ENCODE results near the gene MCTP2. TPM values are rescaled to one million over a fixed set of nuclear protein-coding genes. Genes with fewer than 3 reads are reported as not detected.

Gene MCTP2
- total RNA-seq, 1 experiment from 2014 or later = 0.18 TPM

DNA sequence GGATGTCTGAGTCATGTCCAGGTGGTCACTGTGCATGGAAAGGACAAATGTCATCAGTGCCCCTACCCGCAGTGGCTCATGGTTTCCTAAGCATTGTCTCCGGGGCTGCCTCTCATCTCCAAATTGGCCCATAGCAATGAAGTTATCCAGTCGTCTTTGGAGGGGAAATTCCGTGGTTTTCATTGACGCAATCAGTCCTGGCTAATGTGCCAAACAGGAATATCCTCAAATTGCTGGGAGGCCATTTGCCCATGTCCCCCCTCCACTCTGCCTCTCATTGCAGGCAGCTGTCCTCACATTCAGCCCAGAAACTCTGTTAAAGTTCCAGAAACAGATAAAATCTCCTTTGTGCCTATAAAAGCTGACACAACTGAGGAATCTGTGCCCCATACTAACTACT lies 81.6 kb downstream of the MCTP2 start:
- no peak overlapping the region for H3K27ac ChIP-seq
- H3K9me3 ChIP-seq (replicated peaks) = no peaks in the 10 kb centered on the region
- H3K4me1 ChIP-seq (replicated peaks) = no peaks in the 10 kb centered on the region
- no peaks in the 10 kb centered on the region for H3K36me3 ChIP-seq
- no peaks in the 10 kb centered on the region for H3K27me3 ChIP-seq (replicated peaks)
- no peak overlapping the region for H3K4me3 ChIP-seq
- DNase-seq (ENCODE audit: low read depth in 1 of 2, low spot score in 2 of 2) = no peak

DNA sequence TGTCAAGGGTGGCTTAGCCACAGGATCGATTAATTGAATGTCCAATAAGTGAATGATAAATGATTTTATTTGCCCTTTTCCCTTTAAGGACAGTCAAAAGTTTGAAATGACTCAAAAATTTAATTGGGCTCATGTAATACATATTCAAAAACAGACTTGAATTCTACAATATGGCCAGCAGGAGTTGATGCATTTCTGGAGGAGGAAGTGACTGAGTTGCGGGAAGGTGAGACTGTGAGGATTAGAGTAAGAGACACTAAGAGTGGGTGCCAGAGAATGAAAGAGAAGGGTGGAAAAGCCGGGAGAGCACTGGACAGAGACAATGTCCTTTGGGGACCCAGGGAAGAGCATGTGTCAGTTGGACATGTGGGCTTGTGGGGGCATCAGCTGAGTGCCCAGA lies 83.3 kb downstream of the MCTP2 start:
- no peaks in the 10 kb centered on the region for H3K27me3 ChIP-seq (replicated peaks)

DNA sequence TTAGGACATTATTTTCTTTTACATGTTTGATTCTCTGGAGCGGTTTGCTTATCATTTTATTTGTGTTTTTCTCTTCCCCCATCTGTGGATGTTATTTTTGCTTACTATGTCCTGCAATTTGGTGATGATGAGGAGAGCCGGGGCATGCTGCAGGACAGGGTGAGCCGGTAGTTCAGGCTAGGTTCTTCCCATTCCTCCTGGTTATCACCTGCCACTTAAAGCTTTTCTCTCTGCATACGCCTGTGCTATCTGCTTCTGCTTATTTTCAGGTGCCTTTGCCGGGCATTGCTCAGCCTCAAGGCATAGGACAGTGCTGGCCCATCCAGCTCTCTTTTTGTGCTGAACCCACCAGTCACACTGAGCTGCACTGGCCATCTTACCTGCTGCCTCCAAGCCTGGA lies 85.8 kb downstream of the MCTP2 start:
- H3K27me3 ChIP-seq (replicated peaks) = no peaks in the 10 kb centered on the region
- no peak overlapping the region for H3K27ac ChIP-seq
- H3K36me3 ChIP-seq = no peaks in the 10 kb centered on the region
- DNase-seq (ENCODE audit: low read depth in 1 of 2, low spot score in 2 of 2) = no peak
- no peaks in the 10 kb centered on the region for H3K4me1 ChIP-seq (replicated peaks)
- no peak overlapping the region for H3K4me3 ChIP-seq
- no peaks in the 10 kb centered on the region for H3K9me3 ChIP-seq (replicated peaks)

More for the DNA sequence above, 83.3 kb downstream of the MCTP2 start:
- Histone ChIP-seq H3K4me1 (replicated peaks) (no peaks in the 10 kb centered on the region), H3K36me3 (no peaks in the 10 kb centered on the region), H3K27ac (no peak overlapping the region), H3K9me3 (replicated peaks) (no peaks in the 10 kb centered on the region), H3K4me3 (no peak overlapping the region)
- DNase-seq (ENCODE audit: low read depth in 1 of 2, low spot score in 2 of 2) = no peak

DNA sequence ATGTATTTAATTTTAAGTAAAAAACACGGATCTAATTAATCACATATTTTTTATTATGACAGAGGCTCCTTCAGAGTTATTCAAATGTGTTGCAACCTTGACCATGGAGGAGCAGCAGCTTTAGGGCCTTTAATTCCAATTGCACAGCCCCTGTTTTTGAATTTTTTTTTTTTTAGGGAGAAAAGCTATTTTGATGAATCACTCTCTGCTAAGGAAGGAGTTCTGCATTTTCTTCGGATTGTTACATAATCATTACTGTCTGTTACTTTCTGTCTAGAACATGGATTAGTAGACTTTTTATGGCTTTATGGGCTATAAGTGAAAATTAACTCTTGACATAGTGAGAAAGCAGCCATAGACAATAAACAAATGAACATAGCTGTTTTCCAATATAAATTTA lies 90.8 kb downstream of the MCTP2 start:
- DNase-seq (ENCODE audit: low read depth in 1 of 2, low spot score in 2 of 2) = no peak
- Histone ChIP-seq H3K36me3 (no peaks in the 10 kb centered on the region), H3K4me1 (replicated peaks) (no peaks in the 10 kb centered on the region), H3K27me3 (replicated peaks) (no peaks in the 10 kb centered on the region), H3K9me3 (replicated peaks) (no peaks in the 10 kb centered on the region), H3K4me3 (no peak overlapping the region), H3K27ac (no peak overlapping the region)

DNA sequence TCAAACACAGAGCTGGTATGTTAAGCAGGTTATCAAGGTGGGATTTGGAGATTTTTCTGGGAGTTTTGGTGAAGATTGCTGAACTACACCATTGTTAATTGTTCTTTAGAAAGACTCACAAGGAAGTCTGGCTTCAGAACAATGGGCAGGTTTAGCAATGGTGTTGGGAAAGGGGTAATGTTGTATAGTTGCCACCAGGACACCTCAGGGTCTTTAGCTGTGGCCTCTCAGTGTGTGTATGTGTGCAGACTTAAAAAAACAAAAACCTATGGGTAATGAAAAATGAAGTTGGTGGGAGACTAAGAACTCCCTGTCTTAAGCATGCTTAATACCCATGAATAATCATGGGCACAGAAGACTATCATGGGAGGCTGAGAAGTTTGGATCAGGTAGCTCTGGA lies 91.7 kb downstream of the MCTP2 start:
- no peak overlapping the region for H3K27ac ChIP-seq
- H3K4me1 ChIP-seq (replicated peaks) = no peaks in the 10 kb centered on the region
- no peaks in the 10 kb centered on the region for H3K36me3 ChIP-seq
- DNase-seq (ENCODE audit: low read depth in 1 of 2, low spot score in 2 of 2) = no peak
- H3K27me3 ChIP-seq (replicated peaks) = no peaks in the 10 kb centered on the region
- H3K9me3 ChIP-seq (replicated peaks) = no peaks in the 10 kb centered on the region
- no peak overlapping the region for H3K4me3 ChIP-seq

DNA sequence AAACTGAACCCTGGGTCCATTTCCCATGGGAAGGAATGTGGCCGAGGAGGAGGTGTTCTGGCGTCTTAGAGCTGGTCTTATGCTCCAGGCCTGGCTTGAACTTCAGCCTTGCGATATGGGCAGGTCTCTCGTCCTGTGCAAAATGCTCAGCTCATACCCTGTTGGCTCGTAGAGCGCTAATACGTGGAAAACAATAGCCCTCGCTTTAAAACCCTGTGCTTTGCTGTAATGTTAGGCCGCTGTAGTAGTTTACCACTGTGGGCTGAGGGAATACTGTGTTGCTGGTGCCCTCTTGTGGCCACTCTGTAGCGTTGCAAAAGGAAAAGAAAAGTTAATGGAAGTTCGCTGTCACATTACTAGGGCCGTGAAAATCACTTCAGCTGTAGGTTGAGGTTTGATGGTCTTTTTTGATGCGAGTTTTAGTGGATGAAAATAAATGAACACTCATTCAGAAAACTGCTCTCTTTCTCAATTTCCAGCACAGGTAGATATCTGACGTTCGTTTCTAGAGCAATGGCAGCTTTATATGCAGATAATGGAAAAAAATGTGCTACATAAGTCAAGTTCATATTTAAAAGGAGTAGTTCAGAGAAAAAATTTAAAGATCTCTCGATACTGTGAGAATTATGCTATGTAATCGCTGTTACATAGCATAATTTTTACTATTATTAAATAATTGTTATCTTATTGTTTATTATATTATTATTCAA lies 92.9 kb downstream of the MCTP2 start:
- Histone ChIP-seq H3K36me3 (no peaks in the 10 kb centered on the region), H3K4me1 (replicated peaks) (no peaks in the 10 kb centered on the region), H3K9me3 (replicated peaks) (no peaks in the 10 kb centered on the region), H3K27ac (no peak overlapping the region), H3K4me3 (no peak overlapping the region), H3K27me3 (replicated peaks) (no peaks in the 10 kb centered on the region)
- DNase-seq (ENCODE audit: low read depth in 1 of 2, low spot score in 2 of 2) = peak in 1 of 2 experiments; percentile 42

DNA sequence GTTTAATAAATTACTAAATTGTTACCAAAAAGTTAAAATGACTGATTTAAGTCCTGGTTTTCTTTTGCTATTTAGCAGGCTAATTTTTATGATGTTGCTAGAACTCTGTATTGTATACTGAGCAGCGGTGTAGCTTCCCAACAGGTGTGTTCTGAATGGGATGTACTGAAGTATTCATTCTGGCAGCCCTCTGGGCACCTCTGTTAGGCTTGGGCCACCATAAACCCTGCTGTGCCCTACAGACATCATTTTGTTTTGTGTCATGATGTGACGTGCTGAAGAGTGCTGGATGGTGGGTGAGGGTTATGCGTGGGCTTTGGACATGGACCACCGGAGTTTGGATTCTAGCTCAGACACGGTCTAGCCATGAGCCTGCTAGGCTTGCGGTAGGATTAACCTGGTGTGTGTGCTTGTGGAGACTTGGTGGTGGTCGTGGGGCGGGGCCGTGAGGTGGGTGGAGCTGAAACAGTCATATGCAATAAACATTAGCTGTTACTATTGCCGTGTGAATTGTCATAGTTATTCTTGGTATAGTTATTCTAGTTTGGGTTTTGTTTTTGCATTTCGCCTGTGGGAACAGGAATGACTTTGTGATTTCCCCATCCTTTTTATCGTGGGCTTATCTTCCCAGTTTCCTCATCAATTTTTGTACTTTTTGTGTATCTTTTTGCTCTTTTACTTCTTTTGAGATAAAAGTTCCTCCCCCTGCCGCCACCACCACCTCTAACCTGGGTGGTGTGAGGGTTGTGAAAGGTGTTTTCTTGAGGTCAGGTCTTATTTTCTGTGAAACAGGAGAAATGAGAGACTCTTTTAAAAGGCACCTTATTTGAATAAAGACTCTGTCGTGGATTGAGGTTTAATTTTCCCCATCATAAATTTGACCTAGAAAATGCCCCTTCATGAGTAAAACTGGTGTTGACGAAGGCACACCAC lies 93.7 kb downstream of the MCTP2 start:
- H3K27me3 ChIP-seq (replicated peaks) = no peaks in the 10 kb centered on the region

DNA sequence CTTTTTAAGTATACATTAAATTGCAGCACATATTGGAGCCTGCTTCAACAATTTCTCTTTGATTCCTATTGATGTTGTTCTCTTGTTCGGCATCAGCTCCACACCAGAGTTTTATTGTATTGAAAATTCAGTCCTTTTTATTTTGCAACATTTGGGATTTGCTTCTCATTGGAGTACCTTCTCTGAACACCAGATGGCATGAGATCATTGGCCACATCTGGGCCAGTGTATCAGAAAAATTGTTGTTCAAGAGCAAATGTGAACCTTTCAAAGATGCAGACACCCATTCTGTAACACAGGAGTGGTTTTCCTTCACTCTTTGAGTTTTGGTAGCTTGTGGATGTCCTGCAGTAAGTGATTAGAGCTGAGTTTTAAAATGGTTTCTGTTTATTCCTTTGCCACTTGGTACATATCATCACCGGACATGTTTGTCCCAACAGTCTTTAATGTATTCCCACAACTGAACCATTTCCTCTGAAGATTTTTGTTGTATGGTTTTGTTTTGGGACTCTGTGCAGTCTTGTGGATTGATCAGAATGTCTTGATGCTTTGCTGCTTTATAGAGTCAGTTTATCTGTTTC lies 96.1 kb downstream of the MCTP2 start:
- peak in 1 of 2 experiments; percentile 14 for DNase-seq (ENCODE audit: low read depth in 1 of 2, low spot score in 2 of 2)

More for the DNA sequence above, 93.7 kb downstream of the MCTP2 start:
- Histone ChIP-seq H3K36me3 (no peaks in the 10 kb centered on the region), H3K9me3 (replicated peaks) (no peaks in the 10 kb centered on the region), H3K4me1 (replicated peaks) (no peaks in the 10 kb centered on the region), H3K27ac (no peak overlapping the region), H3K4me3 (no peak overlapping the region)
- DNase-seq (ENCODE audit: low read depth in 1 of 2, low spot score in 2 of 2) = no peak

DNA sequence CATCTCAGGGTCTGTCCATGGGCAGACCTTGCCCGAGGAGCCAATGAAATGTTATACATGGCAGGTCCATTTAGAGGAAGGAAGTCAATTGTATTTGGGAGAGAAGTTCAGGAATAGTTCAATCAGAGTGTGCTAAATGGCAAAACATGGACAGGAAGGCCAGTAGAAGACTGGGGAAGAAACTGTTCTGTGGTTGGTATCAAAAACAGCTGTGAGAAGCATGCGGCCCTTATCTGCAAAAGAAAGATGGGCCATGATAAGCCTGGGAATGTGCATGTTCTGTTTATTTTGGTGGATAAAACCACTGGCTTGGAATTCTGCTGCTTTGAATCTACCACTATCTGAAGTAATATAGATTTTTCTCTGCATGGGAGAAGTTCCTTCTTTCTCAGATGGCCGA lies 100.4 kb downstream of the MCTP2 start:
- Histone ChIP-seq H3K4me1 (replicated peaks) (no peaks in the 10 kb centered on the region), H3K36me3 (no peaks in the 10 kb centered on the region), H3K9me3 (replicated peaks) (no peaks in the 10 kb centered on the region), H3K27me3 (replicated peaks) (no peaks in the 10 kb centered on the region), H3K4me3 (no peak overlapping the region), H3K27ac (no peak overlapping the region)
- DNase-seq (ENCODE audit: low read depth in 1 of 2, low spot score in 2 of 2) = no peak

More for the DNA sequence above, 96.1 kb downstream of the MCTP2 start:
- no peaks in the 10 kb centered on the region for H3K36me3 ChIP-seq
- H3K9me3 ChIP-seq (replicated peaks) = no peaks in the 10 kb centered on the region
- H3K4me1 ChIP-seq (replicated peaks) = no peaks in the 10 kb centered on the region
- H3K4me3 ChIP-seq = no peak overlapping the region
- no peaks in the 10 kb centered on the region for H3K27me3 ChIP-seq (replicated peaks)
- no peak overlapping the region for H3K27ac ChIP-seq

DNA sequence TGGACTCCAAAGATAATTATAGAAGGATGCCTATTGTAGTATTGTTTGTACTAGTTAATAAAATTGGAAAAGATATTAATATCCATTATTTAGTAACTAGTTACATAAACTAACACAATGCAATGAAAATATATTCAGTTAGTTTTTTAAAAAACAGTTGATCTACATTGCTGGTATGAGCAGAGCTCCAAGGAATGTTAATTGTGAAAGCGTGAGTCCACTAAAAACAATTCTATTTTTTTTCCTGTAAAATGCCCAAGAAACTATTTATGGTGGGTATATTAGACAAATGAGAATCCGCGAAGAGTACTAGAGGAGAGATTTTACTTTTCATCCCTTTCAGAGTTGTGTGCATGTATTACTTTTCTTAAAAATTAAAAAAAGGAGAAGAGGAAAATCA lies 104.3 kb downstream of the MCTP2 start:
- H3K4me1 ChIP-seq (replicated peaks) = no peaks in the 10 kb centered on the region
- no peaks in the 10 kb centered on the region for H3K27me3 ChIP-seq (replicated peaks)
- DNase-seq (ENCODE audit: low read depth in 1 of 2, low spot score in 2 of 2) = no peak
- no peak overlapping the region for H3K4me3 ChIP-seq
- no peaks in the 10 kb centered on the region for H3K9me3 ChIP-seq (replicated peaks)
- no peaks in the 10 kb centered on the region for H3K36me3 ChIP-seq
- no peak overlapping the region for H3K27ac ChIP-seq

DNA sequence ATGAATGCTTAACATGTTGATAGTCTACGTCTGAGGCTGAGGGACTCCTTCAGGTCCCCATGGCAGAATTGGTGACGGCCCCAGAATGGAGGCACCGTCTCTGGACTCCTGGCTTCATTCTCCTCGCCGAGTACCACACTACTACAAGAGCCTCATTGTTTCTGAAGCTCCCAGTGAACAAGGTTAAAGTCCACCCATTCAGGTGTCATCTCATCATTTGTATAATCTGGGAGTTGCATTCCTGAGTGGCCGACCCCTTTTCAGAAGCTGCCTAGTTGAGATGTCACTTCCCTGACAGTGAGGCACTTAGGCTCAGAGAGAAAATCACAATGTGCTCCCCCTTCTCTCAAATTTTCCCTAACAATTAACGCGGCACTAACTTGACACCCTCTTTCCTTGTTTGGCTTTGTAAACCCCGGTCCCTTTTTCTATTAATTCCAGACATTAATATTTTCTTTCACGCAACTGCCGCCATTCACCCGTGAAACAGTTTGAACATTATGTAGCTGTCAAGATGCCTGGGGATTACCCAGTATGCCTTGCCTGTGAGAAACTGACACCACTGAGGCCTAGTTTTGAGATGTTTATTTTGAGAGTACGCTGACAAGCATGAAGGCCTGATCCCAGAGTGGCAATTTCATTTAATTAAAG lies 105.6 kb downstream of the MCTP2 start:
- no peak overlapping the region for H3K4me3 ChIP-seq
- H3K27me3 ChIP-seq (replicated peaks) = no peaks in the 10 kb centered on the region
- no peaks in the 10 kb centered on the region for H3K9me3 ChIP-seq (replicated peaks)
- H3K27ac ChIP-seq = no peak overlapping the region
- no peak for DNase-seq (ENCODE audit: low read depth in 1 of 2, low spot score in 2 of 2)
- no peaks in the 10 kb centered on the region for H3K36me3 ChIP-seq
- no peaks in the 10 kb centered on the region for H3K4me1 ChIP-seq (replicated peaks)

DNA sequence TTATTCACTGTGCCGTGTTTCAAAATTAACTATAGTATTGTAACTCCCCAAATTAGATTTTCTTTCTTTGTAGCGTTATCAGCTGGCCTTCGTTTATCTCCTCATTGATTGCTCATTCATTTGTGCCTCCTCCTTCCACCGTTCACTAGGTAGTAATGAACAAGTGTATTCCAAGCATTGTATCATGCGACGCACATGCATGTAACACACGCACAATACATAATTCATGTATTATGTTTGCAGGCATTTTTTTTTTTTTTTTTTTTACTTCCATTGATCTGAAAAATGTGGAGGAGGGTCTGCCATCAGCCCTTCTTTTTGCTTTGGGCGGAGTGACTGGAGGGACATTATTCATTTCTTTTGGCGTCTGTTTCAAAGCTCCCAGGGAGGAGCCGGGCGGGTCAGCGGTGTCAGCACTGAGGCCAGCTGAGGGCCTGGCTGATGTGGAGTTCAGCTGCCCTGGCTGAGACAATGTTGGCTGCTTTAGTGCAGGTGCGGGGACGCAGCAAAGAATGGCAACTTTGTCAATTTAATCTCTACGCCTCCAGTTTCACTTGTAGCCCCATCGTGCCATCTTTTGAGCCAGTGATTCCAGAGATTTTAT lies 107.0 kb downstream of the MCTP2 start:
- Histone ChIP-seq H3K36me3 (no peaks in the 10 kb centered on the region), H3K9me3 (replicated peaks) (no peaks in the 10 kb centered on the region), H3K4me3 (no peak overlapping the region), H3K27ac (no peak overlapping the region), H3K4me1 (replicated peaks) (no peaks in the 10 kb centered on the region), H3K27me3 (replicated peaks) (no peaks in the 10 kb centered on the region)
- no peak for DNase-seq (ENCODE audit: low read depth in 1 of 2, low spot score in 2 of 2)

DNA sequence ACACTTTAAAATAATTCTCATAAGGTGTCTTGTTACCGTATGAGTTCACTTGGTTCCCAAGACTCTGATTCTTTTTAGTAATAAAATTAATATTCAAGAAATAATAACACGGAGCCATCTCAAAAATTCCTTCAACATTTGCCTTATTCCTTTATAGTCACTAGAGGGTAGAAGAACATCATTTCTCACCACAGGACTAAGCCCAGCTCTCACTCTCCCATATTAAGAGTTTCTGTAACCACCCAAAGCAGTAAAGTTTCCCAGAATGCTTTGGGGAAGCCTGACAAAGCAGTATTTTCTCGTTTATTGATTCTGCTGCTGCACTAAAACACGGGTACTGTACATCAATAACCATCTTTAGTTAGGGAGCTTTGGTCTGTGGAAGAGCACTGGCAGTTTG lies 114.9 kb downstream of the MCTP2 start:
- Histone ChIP-seq H3K36me3 (no peaks in the 10 kb centered on the region), H3K4me1 (replicated peaks) (no peaks in the 10 kb centered on the region), H3K27ac (no peak overlapping the region), H3K27me3 (replicated peaks) (no peaks in the 10 kb centered on the region), H3K4me3 (no peak overlapping the region), H3K9me3 (replicated peaks) (no peaks in the 10 kb centered on the region)
- no peak for DNase-seq (ENCODE audit: low read depth in 1 of 2, low spot score in 2 of 2)

All from SJSA1 (cell line).